HG02938 (cell line): ENCODE results near the gene SLC2A1.
"Not testable (repeated sequence)": the region's sequence is repeated elsewhere in the genome, so short reads cannot be mapped to it uniquely, and the experiment has no call there.

Experiments used
- ATAC-seq: cut with Tn5 transposase; IDR thresholded peaks from one replicate; pipeline ENCODE4 v1.9.1; 2021; ENCODE audit warnings: mild to moderate bottlenecking, moderate library complexity; ENCODE audit not compliant: unreplicated experiment

SLC2A1 gene

GRCh38 chr1:42931911-42932422 lies 26.7 kb downstream of the SLC2A1 start:
- peak; percentile 51 for ATAC-seq

DNA sequence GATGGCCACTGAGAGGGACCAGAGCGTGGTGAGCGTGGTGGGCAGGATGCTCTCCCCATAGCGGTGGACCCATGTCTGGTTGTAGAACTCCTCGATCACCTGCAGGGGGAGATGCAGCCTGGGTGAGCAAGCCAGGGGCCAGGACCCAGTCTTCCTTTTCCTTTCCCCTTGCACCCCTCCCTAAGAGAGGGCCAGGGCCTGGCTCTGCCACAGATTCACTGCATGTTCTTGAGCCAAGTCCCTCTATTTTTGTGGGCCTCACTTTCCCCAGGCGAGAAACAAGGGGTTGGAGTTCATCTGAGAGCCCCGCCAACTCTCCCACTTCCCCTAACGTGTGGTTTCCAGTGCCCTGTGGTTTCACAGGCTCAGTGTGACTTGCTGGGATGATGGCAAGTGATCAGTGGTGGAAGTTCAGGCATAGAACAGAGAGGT lies 27.5 kb downstream of the SLC2A1 start:
- no peak for ATAC-seq

DNA sequence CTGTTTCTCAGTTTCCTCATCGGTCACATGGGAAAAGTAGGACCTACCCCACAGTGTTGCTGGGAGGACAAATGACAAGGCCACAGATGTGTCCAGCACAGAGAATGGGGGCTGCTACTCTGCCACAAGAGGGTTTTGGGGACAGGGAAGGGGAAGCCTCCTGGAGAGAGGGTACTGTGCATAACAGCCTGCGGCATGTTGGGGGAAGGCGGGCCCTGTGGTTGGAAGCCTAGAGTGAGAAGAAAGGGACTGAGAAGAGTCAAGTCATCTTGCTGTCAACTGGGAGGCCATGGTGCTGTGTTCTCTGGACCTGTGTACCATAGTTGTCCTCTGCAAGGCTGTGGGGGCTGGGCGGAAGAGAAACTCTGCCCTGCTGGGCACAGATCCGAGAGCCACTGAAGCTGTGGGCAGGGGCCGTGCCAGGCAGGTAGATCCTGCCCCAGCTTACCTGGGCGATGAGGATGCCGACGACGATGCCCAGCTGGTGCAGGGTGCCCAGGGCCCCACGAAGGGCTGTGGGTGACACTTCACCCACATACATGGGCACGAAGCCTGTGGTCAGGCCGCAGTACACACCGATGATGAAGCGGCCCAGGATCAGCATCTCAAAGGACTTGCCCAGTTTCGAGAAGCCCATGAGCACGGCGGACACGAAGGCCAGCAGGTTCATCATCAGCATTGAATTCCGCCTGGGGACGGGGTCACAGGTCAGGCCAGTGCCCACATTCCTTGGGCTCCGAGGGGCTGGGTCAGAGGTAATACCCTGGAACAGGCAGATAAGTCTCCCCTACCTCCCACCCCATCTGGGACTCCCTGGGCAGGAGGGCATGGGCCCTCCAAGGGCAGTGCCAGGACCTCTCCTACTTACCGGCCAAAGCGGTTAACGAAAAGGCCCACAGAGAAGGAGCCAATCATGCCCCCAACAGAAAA lies 28.2 kb downstream of the SLC2A1 start:
- ATAC-seq = no peak

GRCh38 chr1:42929434-42930177 lies 29.1 kb downstream of the SLC2A1 start:
- ATAC-seq = no peak

- ATAC-seq = no peak
Observed at GRCh38 chr1:42928859-42929258, 29.8 kb downstream of the SLC2A1 start.

- no peak for ATAC-seq
Observed at GRCh38 chr1:42927920-42928505, 30.7 kb downstream of the SLC2A1 start.

DNA sequence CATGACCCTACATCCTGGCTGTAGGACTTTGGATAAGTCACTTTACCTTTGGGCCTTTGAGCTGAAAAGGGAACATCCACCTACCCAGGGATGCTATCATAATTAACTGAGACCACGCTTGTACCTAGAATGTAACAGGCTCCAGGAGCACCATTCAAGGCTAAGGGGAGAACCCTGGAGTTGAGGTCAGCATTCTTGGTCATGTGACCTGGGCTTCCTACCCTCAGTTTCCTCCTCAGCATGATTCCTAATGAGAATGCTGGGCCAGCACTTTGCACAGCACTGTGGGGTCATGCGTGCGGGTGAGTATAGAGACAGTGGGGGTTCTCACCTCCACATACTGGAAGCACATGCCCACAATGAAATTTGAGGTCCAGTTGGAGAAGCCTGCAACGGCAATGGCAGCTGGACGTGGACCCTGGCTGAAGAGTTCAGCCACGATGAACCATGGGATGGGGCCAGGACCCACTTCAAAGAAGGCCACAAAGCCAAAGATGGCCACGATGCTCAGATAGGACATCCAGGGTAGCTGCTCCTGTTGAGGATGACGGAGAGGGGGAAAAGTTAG lies 31.3 kb downstream of the SLC2A1 start:
- ATAC-seq = no peak

GRCh38 chr1:42926879-42927242 lies 31.8 kb downstream of the SLC2A1 start:
- no peak for ATAC-seq

GRCh38 chr1:42926235-42926878 lies 32.3 kb downstream of the SLC2A1 start:
- ATAC-seq = no peak

- no peak for ATAC-seq
Observed at GRCh38 chr1:42924851-42925760, 33.6 kb downstream of the SLC2A1 start.

DNA sequence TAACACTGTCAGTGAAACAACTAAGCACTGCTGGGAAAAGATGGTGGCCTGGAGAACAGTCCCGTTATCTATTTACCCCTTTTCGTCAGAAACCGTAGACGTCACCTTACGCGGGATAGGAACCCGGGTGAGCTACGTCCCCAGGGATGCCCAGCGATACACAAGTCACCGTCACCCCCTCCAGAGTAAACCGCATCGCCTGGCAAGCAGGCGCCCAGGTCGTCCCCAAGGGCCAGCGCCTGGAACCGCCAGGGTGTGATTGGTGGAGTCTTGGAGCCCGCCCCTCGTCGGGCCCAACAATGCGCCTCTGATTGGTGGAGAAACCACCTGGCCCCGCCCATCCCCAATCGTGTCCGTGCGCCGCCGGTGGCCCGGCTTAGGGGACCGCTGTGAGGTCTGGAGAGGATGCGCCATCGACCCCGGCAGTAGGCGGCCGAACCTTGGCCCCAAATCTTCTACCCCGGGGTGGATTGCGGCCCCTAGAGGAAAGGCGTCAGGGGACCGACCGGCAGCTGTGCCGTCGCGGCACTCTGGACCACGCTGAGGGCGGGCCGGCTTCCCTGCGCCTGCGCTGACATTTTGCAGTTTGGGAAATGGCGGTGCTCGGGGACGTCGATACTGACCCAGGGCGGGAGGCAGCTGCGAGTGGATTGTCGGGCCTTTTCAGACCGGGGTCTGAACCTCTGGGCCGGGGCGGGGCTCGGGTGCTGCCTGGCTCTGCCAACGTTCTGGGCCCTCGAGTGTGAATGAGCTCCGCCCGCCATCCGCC lies 34.4 kb downstream of the SLC2A1 start:
- peak; percentile 88 for ATAC-seq

DNA sequence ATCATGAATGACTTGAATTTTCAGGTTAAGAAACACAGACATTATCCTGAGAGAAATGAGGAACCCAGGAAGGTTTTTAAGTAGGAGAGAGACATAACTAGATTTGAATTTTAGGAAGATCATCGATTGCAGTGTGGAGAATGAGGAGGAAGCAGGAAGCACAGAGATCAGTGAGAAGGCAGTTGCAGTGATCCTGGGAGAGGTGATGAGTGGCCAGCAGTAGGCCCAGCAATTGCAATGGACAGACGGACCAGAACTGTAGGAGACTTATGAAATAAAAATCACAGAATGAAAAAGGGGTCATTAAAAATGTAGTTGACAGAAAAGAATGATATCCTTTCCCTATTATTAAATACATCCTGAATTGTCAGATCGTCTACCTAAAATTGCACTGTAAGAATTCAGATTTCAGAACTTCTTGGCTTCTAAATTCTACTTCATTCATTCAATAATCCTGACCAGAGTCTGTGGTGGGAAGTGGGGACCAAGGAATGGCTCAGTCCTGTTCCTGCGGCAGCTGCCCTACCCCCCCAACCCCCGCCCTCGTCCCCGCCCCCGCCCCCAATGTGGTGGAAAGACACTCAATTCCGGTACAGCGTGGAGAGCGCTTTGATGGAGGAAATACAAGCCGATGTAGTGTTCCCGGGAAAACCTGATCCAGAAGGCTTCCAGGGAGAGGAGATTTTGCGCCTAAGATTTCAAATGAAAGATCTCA lies 35.1 kb downstream of the SLC2A1 start:
- no peak for ATAC-seq

DNA sequence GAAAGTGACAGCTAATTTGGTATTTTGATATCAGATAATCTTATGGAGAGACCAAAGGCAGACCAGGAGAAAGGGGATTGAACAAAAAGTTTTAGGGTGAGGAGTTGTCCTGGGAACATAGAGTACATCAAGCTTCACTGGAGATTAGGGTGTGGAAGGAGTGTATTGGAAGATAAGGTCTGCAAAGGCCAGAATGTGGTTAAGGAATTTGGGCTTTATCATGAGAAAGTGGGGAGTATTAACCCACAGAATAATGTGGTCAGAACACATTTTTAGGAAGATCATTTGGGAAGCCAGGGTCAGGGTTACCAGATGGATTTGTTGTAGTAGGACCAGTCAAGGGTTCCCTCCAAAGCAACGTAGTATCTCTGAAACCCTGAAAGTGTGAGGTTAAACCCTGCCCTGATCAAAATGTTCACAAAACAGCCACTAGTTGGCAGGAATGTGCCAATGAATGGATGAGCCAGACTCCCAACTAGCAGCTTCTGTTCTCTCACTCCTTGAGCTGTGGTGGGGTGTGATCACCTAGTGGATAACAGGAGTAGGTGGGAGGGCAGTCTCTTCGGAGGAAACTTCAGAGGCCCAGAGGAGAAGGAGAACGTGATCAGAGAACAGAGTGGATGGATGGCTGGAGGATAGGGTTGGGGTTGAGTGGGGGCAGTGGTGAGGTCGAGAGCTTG lies 35.8 kb downstream of the SLC2A1 start:
- no peak for ATAC-seq

GRCh38 chr1:42921769-42922168 lies 36.9 kb downstream of the SLC2A1 start:
- ATAC-seq = no peak

DNA sequence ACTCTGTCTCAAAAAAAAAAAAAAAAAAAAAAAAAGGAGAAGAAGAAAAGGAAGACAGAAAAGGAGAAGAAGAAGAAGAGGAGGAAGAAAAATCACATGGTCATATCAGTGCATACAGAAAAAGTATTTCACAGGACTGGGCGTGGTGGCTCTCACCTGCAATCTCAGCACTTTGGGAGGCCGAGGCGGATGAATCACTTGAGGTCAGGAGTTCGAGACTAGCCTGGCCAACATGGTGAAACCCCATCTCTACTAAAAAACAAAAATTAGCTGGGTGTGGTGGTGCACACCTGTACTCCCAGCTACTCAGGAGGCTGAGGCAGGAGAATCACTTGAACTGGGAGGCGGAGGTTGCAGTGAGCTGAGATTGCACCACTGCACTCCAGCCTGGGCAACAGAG lies 39.0 kb downstream of the SLC2A1 start:
- not testable (repeated sequence) for ATAC-seq

- no peak for ATAC-seq
Observed at GRCh38 chr1:42917241-42917495, 41.5 kb downstream of the SLC2A1 start.

DNA sequence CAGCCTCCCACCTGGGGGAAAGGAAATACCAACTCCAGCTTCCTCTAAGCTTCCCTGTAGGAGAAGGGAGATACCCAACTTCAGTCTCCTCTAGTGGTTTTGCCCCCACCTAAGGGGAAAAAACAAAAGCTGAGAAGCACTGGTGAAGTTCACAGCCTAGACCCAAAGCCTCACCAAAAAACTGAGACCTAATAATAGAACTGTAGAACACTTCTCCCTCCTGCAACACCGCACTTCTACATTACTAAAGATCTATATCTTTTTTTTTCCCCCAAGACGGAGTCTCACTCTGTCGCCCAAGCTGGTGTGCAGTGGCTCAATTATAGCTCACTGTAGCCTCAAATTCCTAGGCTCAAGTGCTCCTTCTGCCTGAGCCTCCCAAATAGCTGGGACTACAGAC lies 43.2 kb downstream of the SLC2A1 start:
- no peak for ATAC-seq

DNA sequence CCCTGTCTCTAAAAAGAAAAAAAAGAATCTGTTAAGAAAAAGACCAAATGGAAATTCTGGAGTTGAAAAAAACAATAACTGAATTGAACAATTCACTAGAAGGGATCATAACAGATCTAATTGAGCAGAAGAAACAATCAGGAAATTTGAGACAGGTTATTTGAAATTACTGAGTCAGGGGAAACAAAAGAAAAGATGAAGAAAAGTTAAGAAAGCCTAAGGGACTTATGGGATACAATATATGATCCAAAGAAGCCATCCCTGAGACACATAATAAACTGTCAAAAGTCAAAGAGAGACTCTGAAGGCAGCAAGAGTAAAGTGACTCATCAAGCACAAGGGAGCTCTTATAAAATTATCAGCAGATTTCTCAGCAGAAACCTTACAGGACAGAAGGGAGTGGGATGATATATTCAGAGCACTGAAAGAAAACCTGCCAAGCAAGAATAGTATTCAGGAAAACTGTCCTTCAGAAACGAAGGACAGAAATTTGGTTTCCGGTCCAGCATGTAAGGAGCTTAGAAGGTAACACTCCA lies 44.5 kb downstream of the SLC2A1 start:
- no peak for ATAC-seq
